ENCODE data around the gene ANKRD33B.

GRCh38 chr5:10702040-10702629, 138.3 kb downstream of the ANKRD33B start:
- no peak for TF ChIP-seq CTCF (IDR thresholded peaks at IDR 0.05; ENCODE audit: low read length)
- TF ChIP-seq EZH2 (optimal IDR thresholded peaks at IDR 0.05; ENCODE audit: low read depth, low read length), result no peak

Data from MM.1S (cell line).